Activated CD4-positive, alpha-beta T cell treated with anti-CD3 and anti-CD28 coated beads, Interleukin-2, amount 50 U/mL, for 1 hour (primary cell): Measurements from ENCODE around the gene UBFD1.
A peak's percentile ranks its signal among the peaks of the same experiment; 100 is the strongest.
"Not testable (repeated sequence)": the region's sequence is repeated elsewhere in the genome, so short reads cannot be mapped to it uniquely, and the experiment has no call there.

Experiments used
- DNase-seq: peaks from one replicate; pipeline ENCODE4 v3.0.0-alpha.2; 2020

The UBFD1 gene, protein sequence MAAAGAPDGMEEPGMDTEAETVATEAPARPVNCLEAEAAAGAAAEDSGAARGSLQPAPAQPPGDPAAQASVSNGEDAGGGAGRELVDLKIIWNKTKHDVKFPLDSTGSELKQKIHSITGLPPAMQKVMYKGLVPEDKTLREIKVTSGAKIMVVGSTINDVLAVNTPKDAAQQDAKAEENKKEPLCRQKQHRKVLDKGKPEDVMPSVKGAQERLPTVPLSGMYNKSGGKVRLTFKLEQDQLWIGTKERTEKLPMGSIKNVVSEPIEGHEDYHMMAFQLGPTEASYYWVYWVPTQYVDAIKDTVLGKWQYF

GRCh38 chr16:23556881-23557778 lies at the start of gene UBFD1, which contains the start of gene EARS2:
Gene UBFD1, plus strand, starts transcription at chr16:23557727. Its CDS starts 16 bp downstream, at chr16:23557743.
Gene EARS2, minus strand, starts transcription at chr16:23557350. Its CDS starts 7 bp downstream, at chr16:23557343.
- peak; percentile 90 for DNase-seq

GRCh38 chr16:23508589-23509440 lies 48.7 kb upstream of the UBFD1 start:
- DNase-seq = no peak

- DNase-seq = no peak
Measured at GRCh38 chr16:23509441-23509754, 48.1 kb upstream of the UBFD1 start.

DNA sequence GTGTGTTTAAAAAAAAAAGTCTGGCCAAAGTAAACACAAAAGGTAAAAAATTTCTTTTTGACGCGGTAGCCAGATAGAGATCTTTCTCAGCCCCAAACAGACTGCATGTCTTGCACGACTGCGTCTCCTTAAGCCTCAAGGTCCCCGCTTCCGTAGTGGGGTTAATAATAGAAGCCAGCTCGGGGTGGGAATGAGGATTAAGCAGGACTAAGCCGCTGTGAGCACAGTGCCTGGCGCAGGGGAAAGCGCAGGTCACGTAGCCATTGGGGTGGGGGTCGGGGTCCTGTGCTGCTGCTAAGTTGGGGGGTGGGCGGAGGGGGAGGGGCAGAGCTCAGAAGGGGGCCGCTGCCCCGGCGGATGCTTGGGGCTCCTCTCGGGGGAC lies 47.8 kb upstream of the UBFD1 start:
- DNase-seq = peak; percentile 16

GRCh38 chr16:23510164-23510914 lies 47.2 kb upstream of the UBFD1 start, which contains the start of gene GGA2:
Gene GGA2, minus strand, starts transcription at chr16:23510494. Its CDS starts 83 bp downstream, at chr16:23510411.
- DNase-seq = peak; percentile 74

GRCh38 chr16:23510915-23511270 lies 46.6 kb upstream of the UBFD1 start:
- DNase-seq = not testable (repeated sequence)

DNA sequence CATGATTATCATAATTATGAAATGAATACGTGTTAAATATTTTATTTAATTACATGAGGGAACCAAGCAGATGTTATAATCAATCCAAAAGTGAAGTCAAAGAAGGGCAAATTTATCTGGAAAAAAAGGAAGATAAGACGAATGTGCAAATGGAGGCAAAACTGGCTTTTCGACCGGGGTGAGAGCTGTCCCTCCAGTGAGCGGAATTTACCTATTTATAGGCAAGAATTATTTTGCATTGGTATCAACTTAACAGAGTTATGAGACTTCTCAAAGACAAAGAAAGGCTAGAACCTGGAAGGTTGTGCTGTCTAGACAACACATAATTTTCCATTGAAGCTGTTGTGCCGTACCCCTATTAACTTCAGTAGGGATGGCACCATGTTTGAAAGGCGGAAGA lies 45.8 kb upstream of the UBFD1 start:
- DNase-seq = no peak

DNA sequence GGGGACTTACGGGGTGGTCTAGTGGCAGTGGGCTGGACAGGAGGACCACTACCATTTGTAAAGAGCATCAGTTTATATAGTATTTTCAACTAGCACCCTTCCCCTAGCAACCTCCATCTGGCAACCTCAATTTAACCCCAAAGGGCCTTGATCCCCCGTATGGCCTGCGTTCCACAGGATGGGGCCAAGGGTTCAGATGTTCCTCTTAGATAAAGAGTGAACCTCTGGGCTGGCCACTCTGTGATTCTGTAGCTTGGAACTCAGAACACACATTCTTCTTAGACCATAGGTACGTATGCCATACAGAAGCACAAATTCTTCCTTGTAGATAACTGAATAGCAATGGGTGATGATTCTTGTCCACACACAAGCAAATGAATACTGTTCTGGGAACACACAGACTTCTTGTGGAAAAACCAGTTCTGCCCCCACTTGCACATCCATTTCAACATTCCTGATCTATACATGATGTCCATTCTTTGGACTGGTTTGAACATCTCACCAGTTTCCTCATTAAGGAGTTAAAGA lies 45.3 kb upstream of the UBFD1 start:
- no peak for DNase-seq

GRCh38 chr16:23514381-23515152 lies 43.0 kb upstream of the UBFD1 start:
- DNase-seq = peak; percentile 10

DNA sequence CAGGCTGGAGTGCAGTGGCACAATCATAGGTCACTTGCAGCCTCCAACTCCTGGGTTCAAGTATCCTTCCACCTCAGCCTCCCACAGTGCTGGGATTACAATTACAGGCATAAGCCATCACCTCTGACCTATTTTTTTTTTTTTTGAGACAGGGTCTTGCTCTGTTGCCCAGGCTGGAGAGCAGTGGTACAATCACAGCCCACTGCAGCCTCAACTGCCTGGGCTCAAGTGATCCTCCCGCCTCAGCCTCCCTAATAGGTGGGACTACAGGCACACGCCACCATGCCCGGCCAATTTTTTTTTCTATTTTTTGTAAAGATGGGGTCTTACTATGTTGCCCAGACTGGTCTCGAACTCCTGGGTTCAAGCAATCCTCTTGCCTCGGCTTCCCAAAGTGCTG lies 41.6 kb upstream of the UBFD1 start:
- DNase-seq = no peak

DNA sequence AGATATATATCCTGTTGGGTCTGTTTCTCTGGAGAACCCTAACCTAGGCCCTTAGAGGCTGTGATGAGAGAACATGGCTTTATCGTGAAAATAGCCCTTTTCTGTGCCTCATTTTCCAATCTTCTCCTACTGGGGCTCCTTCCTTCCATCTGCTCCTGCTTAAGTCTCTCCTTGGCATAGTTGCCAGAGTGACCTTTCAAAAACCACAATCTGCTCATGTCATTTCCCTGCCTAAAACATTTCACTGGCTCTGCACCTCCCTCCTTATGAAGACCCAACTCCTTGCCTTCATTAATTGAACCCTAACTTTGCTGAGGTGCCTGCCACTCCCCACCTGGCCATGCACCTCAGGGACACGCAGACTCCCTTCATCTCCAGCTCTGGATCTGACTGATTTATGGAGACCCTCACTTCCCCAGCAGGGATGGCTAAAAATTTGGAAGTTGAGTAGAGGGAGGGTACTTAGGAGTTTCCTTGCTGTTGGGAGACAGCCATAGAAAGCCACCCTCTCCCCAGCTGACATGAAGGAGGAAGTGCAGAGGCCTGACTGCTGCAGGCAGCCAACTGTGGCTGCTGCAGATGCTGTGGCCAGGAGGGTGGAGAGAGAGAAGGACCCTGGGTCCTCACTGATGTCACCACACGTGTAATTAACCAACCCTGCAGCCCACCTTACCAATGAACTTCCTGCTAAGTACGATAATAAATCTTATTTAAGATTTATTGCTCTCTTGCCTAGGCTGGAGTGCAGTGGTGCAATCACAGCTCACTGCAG lies 41.0 kb upstream of the UBFD1 start:
- DNase-seq = no peak

GRCh38 chr16:23518435-23518891 lies 39.1 kb upstream of the UBFD1 start:
- no peak for DNase-seq

DNA sequence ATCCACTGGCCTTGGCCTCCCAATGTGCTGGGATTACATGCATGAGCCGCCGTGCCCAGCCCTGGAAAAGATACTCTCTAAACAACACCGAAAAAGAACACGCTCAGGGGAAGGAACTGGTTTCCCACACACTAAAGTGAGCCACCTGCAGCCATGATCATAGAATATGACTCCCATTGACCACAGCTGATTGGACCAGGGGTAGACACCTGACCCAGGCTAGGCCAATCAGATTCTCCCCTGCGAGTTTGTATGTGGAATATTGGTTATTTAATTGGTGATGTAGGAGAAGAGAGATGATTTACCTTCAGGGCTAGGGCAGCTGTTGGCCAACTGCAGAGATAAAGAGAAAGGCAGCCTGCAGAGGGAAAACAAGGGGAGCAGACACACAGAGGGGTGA lies 38.2 kb upstream of the UBFD1 start:
- DNase-seq = no peak

DNA sequence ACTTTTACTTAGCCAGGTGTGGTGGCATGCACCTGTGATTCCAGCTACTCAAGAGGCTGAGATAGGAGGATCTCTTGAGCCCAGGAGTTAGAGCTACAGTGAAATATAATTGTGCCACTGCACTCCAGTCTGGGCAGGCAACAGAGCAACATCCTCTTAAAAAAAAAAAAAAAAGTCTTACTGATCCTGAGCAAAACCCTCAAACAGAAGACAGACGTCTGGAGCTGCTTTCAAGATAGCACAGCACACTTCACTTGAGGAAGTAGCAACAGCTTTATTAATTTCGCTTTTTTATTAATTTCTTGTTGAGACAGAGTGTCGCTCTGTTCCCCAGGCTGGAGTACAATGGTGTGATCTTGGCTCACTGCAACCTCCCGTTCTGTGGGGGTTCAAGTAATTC lies 37.0 kb upstream of the UBFD1 start:
- no peak for DNase-seq

GRCh38 chr16:23521037-23521743 lies 36.3 kb upstream of the UBFD1 start:
- no peak for DNase-seq

- DNase-seq = no peak
Measured at GRCh38 chr16:23521965-23522364, 35.6 kb upstream of the UBFD1 start.

DNA sequence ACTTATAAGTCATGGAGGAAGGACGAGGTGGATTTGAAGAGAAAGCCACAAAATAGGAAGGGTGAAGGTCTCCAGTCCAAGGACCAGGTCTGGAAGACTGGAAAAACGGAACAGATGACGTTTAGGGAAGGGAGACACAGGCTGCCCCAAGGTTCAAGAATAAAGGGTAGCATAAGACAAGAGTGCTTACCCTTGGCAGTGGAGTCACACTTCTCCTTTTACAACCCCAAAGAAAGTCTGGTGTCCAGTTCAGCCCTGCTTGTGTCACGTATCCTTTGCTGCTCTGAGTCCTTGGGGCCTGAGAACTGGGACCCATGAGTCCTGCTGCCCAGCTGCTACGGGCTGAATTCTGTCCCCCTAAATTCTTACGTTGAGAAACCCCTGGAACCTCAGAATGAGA lies 34.2 kb upstream of the UBFD1 start:
- DNase-seq = no peak

DNA sequence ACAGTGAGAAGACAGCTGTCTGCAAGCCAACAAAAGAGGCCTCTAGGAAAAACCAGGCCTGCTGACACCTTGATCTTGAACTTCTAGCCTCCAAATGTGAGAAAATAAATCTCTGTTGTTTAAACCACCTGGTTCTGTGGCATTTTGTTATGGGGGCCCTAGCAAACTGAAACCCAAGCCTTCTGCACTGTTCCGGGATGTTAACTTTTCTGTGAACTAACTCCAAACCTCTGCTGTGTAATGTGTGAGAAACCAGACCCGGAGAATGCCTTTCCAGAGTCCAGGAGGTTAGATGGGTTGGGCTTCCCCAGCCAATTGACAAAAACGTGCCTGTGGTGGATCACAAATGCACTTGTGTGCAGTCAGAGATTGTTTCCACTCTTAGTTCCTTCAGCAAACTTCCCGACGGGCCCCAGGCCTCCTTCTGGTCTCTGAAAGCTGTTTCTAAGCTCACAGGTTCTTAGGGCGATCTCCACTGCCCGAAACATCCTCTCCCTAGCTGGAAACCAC lies 33.6 kb upstream of the UBFD1 start:
- no peak for DNase-seq

DNA sequence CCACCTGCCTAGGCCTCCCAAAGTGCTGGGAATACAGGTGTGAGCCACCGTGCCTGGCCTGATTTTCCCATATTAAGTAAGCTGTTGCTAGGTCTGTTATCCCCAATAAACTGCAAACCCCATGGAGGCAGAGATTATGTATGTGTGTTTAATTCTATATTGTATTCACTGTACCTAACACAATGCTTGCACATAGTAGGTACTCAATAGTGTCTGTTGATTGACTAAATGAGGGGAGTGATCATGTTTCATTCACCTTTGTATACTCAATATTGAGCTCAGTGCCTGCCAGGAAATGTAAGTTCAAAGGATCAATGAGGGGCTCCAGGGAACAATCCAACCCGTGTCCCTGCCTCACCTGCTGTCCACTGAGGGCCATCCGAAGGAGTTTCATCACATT lies 32.6 kb upstream of the UBFD1 start:
- DNase-seq = no peak
